ENCODE results near the gene TAS2R14. TPM values are rescaled to one million over a fixed set of nuclear protein-coding genes. Genes with fewer than 3 reads are reported as not detected.
A peak's percentile ranks its signal among the peaks of the same experiment; 100 is the strongest.

The TAS2R14 gene
- total RNA-seq, 1 experiment from 2014 or later: 1.8 TPM

- in situ Hi-C loops (cut with HindIII; ENCODE audit: low pct_unique_long_range_greater_than_20kb, low sequenced_read_pairs): no loop called here
- no peak for DNase-seq (ENCODE audit: low read depth, low spot score)
Measured at GRCh38 chr12:10928746-10929286, 10.2 kb downstream of the TAS2R14 start, which contains the start of gene PRH2. Gene PRH2 (plus strand): TSS chr12:10929236. CDS start chr12:10929274, 38 bp downstream.

- DNase-seq (ENCODE audit: low read depth, low spot score): no peak
- in situ Hi-C loops (cut with HindIII; ENCODE audit: low pct_unique_long_range_greater_than_20kb, low sequenced_read_pairs): no loop called here
Measured at GRCh38 chr12:10926269-10926668, 12.8 kb downstream of the TAS2R14 start.

GRCh38 chr12:10919809-10920208 is 19.3 kb downstream of the TAS2R14 start:
- in situ Hi-C loops (cut with HindIII; ENCODE audit: low pct_unique_long_range_greater_than_20kb, low sequenced_read_pairs): no loop called here
- no peak for DNase-seq (ENCODE audit: low read depth, low spot score)

- in situ Hi-C loops (cut with HindIII; ENCODE audit: low pct_unique_long_range_greater_than_20kb, low sequenced_read_pairs): no loop called here
- no peak for DNase-seq (ENCODE audit: low read depth, low spot score)
Measured at GRCh38 chr12:10910380-10910779, 28.7 kb downstream of the TAS2R14 start.

GRCh38 chr12:10909462-10909861 is 29.6 kb downstream of the TAS2R14 start, which contains the start of gene TAS2R13:
Gene TAS2R13 (minus strand): TSS chr12:10909562. CDS start chr12:10909298, 264 bp downstream.
- in situ Hi-C loops (cut with HindIII; ENCODE audit: low pct_unique_long_range_greater_than_20kb, low sequenced_read_pairs): no loop called here
- no peak for DNase-seq (ENCODE audit: low read depth, low spot score)

- no peak for DNase-seq (ENCODE audit: low read depth, low spot score)
- in situ Hi-C loops (cut with HindIII; ENCODE audit: low pct_unique_long_range_greater_than_20kb, low sequenced_read_pairs): no loop called here
Measured at GRCh38 chr12:10904686-10905085, 34.4 kb downstream of the TAS2R14 start.

GRCh38 chr12:10901427-10901826 is 37.6 kb downstream of the TAS2R14 start:
- peak; percentile 9 for DNase-seq (ENCODE audit: low read depth, low spot score)
- in situ Hi-C loops (cut with HindIII; ENCODE audit: low pct_unique_long_range_greater_than_20kb, low sequenced_read_pairs): no loop called here

GRCh38 chr12:10900972-10901371 is 38.1 kb downstream of the TAS2R14 start:
- DNase-seq (ENCODE audit: low read depth, low spot score): no peak
- in situ Hi-C loops (cut with HindIII; ENCODE audit: low pct_unique_long_range_greater_than_20kb, low sequenced_read_pairs): no loop called here

GRCh38 chr12:10900530-10900929 is 38.5 kb downstream of the TAS2R14 start:
- in situ Hi-C loops (cut with HindIII; ENCODE audit: low pct_unique_long_range_greater_than_20kb, low sequenced_read_pairs): no loop called here
- no peak for DNase-seq (ENCODE audit: low read depth, low spot score)

GRCh38 chr12:10896854-10897253 is 42.2 kb downstream of the TAS2R14 start:
- in situ Hi-C loops (cut with HindIII; ENCODE audit: low pct_unique_long_range_greater_than_20kb, low sequenced_read_pairs): no loop called here
- DNase-seq (ENCODE audit: low read depth, low spot score): no peak

GRCh38 chr12:10891937-10892336 is 47.1 kb downstream of the TAS2R14 start:
- in situ Hi-C loops (cut with HindIII; ENCODE audit: low pct_unique_long_range_greater_than_20kb, low sequenced_read_pairs): no loop called here

GRCh38 chr12:10889226-10889625 is 49.8 kb downstream of the TAS2R14 start:
- in situ Hi-C loops (cut with HindIII; ENCODE audit: low pct_unique_long_range_greater_than_20kb, low sequenced_read_pairs): no loop called here
- DNase-seq (ENCODE audit: low read depth, low spot score): no peak

More at GRCh38 chr12:10891937-10892336, 47.1 kb downstream of the TAS2R14 start:
- no peak for DNase-seq (ENCODE audit: low read depth, low spot score)

Other genes starting within 250 kb of the TAS2R14 start
- gene YBX3, start 215.9 kb downstream of the TAS2R14 start, total RNA-seq (2014; rRNA removed; shearing (Covaris generic)): 55.1 and 64.7 TPM in 2 replicates
- gene TAS2R7, start 136.6 kb downstream of the TAS2R14 start, total RNA-seq (2014; rRNA removed; shearing (Covaris generic)): not detected in 2 replicates
- not detected in 2 replicates for gene TAS2R8, start 132.0 kb downstream of the TAS2R14 start, total RNA-seq (2014; rRNA removed; shearing (Covaris generic))
- not detected in 2 replicates for gene TAS2R9, start 129.1 kb downstream of the TAS2R14 start, total RNA-seq (2014; rRNA removed; shearing (Covaris generic))
- gene TAS2R10, start 112.9 kb downstream of the TAS2R14 start, total RNA-seq (2014; rRNA removed; shearing (Covaris generic)): 0.13 and 0.98 TPM in 2 replicates
- gene PRR4, start 89.8 kb downstream of the TAS2R14 start, total RNA-seq (2014; rRNA removed; shearing (Covaris generic)): 3.2 and 4.6 TPM in 2 replicates
- gene PRH1, start 55.0 kb downstream of the TAS2R14 start, total RNA-seq (2014; rRNA removed; shearing (Covaris generic)): 8.8 and 11.5 TPM in 2 replicates
- gene TAS2R13, start 29.7 kb downstream of the TAS2R14 start, total RNA-seq (2014; rRNA removed; shearing (Covaris generic)): 0.18 TPM in 1 of 2 replicates, not detected in the other
- 0.26 TPM in 1 of 2 replicates, not detected in the other for gene PRH2, start 10.0 kb downstream of the TAS2R14 start, total RNA-seq (2014; rRNA removed; shearing (Covaris generic))
- 1.3 TPM in 1 of 2 replicates, not detected in the other for gene TAS2R50, start 47.6 kb upstream of the TAS2R14 start, total RNA-seq (2014; rRNA removed; shearing (Covaris generic))
- gene TAS2R20, start 59.0 kb upstream of the TAS2R14 start, total RNA-seq (2014; rRNA removed; shearing (Covaris generic)): 1.1 and 1.3 TPM in 2 replicates
- 0.32 and 0.55 TPM in 2 replicates for gene TAS2R19, start 83.4 kb upstream of the TAS2R14 start, total RNA-seq (2014; rRNA removed; shearing (Covaris generic))
- 0.98 and 1.7 TPM in 2 replicates for gene TAS2R31, start 92.1 kb upstream of the TAS2R14 start, total RNA-seq (2014; rRNA removed; shearing (Covaris generic))
- gene TAS2R46, start 123.0 kb upstream of the TAS2R14 start, total RNA-seq (2014; rRNA removed; shearing (Covaris generic)): 0.16 and 0.95 TPM in 2 replicates
- 0.42 and 0.51 TPM in 2 replicates for gene TAS2R43, start 153.1 kb upstream of the TAS2R14 start, total RNA-seq (2014; rRNA removed; shearing (Covaris generic))
- gene TAS2R30, start 195.4 kb upstream of the TAS2R14 start, total RNA-seq (2014; rRNA removed; shearing (Covaris generic)): 0.74 and 0.75 TPM in 2 replicates
- 10.6 and 11.3 TPM in 2 replicates for gene SMIM10L1, start 231.9 kb upstream of the TAS2R14 start, total RNA-seq (2014; rRNA removed; shearing (Covaris generic))
- not detected in 2 replicates for gene TAS2R42, start 247.7 kb upstream of the TAS2R14 start, total RNA-seq (2014; rRNA removed; shearing (Covaris generic))

All from SK-MEL-5 (cell line).